GM21619 (cell line): ENCODE measurements around the gene TEDC1.

Experiments
- ATAC-seq: cut with Tn5 transposase; IDR thresholded peaks from one replicate; pipeline ENCODE4 v1.9.1; 2021; ENCODE audit not compliant: unreplicated experiment

TEDC1 gene, protein sequence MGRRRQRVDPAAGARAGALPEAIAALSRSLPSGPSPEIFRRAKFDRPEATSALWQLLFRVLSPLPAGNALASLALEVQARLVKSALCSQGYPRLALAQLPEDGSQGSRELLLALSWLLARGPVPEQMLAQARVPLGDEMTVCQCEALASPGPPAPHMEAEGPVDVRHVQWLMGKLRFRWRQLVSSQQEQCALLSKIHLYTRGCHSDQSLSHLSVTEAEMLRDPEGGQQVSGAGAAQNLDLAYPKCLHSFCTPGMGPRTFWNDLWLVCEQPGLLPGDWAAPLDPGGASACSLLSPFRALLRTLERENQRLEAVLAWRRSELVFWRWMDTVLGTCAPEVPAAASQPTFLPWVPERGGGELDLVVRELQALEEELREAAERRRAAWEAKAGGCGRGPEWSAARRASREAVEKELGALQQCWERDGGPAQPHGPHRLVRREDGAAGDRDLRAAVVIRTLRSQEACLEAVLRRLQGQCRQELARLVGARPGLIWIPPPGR

DNA sequence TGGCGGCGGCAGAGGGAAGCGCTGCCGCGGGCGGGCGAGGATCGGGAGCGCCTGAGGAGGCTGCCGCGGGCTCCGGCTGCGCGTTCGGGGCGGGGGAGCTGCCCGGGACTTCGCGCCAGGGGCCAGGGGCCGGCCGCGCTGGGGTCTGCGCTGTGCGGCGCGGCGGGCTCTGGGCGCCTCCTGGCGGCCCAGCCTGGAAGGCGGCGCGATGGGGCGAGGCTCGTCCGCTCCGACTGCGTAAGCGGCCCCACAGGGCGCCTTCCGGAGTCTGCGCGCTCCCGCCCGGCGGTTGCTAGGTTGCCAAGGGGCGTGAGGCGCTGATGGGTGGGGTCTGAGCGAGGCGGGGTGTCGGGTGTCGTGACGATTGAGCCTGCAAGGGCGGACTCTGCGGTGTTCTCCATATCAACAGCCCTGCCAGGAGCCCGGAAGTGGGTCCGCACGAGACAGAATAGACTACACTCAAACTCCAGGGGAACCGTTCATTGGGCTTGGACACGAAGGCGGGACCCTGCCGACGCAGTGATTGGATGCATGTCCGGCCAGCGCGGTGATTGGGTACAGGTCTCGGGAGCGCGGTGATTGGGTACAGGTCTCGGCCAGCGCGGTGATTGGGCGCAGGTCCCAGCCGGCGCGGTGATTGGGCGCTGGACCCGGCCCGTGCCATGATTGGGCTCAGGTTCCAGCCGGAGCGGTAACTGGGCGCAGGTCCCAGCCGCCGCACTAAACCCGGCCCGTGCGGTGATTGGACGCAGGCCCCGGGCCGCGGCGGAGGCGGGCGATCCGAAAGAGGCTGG, at the start of gene TEDC1:
TSS of gene TEDC1 (plus strand) at position 675 of the 794 bp plus-strand sequence. CDS start 130 bp downstream, outside the sequence.
- peak; percentile 58 for ATAC-seq

DNA sequence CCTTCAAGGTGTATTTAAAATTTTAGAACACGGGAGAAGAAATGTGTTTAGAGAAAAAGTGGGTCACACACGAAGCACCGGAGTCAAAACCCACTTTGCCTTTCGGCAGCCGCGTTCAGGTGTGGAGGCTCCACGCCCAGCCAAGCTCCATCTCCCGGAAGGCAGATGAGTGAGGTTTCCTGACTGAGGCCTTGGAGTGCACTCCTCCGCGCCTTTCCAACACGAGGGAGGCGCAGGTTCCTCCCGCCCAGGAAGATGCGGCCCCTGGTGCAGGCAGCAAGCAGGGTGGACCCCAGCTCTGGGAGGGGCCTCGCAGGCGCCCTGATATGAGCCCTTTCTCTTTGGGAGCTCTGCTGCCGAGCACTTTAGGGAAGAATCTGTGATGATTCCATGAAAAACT, 48.9 kb upstream of the TEDC1 start:
- ATAC-seq: no peak

DNA sequence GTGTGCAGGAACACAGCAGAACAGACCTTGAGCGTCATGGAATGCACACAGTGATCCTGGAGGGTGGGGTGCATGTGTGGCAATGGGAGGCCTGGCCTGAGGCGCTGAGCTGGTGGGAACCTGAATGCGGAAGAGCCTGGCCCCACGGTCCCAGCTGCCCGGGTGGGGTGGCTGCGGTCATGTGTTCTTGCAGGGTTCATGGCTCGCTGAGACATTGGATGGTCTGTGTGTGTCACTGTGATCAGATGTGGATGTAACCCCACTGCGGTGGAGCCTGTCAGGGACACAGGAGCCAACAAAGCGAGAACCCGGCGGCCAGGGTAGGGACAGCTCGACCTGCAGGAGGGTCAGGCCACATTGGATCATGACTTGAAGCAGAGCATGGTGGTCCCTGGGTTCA, 48.2 kb upstream of the TEDC1 start:
- ATAC-seq: no peak

DNA sequence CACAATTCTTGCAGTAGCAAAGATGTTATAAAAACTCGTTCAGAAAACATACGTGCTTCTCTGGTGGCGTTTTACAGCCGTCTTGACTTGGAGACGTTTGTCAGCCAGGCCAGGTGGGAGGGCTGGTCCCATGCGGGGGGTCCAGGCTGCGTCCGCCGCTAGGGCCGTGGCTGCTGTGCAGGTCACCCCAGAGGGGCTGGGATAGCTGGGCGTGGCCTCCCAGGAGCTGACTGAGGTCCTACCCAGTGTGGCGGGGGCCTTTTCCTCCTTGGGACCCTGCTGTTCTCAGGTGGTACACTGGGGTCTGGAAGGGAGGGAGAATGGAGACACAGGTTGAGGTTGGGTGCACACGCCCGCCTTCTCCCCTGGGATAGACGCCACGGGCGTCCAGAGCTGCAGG, 46.2 kb upstream of the TEDC1 start:
- no peak for ATAC-seq

DNA sequence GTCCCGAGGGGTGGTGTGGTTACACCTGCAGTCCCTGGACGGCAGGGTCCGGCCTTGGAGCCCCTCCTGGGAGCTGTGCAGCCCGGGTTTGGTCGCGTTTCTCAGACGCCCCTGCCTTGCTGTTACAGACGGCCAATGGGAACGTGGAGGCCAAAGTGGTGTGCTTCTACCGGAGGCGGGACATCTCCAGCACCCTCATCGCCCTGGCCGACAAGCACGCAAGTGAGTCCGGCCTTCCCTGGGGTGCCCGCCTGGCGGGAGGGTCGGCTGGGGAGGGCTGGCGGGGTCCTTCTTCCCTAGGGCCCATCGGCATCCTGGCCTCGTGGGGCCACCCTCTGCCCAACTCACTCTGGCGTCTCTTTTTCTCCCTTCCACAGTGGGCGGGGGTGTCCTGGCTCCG, 45.8 kb upstream of the TEDC1 start:
- no peak for ATAC-seq

DNA sequence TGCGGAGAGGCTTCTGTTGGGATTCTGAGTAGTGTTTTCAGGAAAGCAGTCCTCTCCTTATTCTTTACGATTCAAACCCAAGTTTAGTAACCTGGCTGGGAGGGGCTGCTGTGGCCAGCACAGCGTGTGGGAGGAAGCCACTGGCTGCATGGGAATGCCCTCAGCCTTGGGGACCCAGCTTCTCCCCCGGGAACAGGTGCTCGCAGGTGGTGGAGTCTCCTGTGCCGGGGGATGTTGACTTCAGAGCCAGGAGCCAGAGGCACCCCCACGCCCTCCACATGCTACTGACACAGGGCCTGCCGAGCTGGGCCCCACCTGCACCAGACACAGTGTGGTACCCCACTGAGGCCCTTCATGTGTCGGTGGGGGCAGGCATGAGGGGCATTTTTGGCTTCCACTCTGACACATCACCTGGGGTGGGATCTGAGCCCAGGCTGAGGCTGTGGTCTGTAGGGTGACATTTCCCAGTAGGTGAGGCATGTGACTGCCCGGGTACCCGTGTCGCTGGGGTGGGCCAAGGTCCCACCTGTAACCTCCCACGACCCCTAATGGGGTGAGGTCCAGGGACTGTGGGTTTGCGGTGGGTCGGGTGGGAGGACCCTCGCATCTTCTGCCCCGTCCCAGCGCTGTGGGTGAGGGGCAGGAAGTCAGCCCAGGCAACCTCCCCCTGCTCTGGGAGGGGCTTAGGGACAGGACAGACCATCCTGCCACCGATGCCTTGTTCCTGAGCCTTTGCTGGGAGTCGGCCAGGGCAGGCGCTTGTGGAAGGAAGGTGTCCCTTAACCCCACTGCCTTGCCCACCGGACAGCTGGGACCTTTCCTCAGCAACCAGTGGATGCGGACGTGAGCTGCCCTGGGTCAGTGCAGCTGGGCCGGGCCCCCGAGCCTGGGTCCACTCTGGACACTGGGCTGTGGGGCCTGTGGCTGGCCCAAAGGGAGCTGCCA, 44.9 kb upstream of the TEDC1 start:
- no peak for ATAC-seq

DNA sequence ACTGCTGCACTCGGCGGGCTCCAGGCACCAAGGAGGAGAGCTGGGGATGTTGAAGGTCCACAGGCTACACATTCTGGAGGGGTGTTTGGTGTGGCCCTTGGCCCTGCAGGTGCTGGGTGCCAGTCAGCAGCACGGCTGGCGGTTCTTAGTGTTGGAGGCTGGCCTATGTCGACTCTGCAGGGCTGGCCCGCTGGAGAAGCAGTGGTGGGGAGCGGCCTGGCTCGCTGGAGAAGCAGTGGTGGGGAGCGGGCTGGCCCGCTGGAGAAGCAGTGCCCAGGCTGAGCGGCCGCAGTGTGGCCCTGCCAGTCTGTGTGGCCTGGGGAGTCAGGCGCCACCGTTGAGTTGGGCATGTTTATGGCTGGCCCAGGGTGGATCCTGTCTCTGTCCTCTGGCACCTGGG, 44.1 kb upstream of the TEDC1 start:
- no peak for ATAC-seq

DNA sequence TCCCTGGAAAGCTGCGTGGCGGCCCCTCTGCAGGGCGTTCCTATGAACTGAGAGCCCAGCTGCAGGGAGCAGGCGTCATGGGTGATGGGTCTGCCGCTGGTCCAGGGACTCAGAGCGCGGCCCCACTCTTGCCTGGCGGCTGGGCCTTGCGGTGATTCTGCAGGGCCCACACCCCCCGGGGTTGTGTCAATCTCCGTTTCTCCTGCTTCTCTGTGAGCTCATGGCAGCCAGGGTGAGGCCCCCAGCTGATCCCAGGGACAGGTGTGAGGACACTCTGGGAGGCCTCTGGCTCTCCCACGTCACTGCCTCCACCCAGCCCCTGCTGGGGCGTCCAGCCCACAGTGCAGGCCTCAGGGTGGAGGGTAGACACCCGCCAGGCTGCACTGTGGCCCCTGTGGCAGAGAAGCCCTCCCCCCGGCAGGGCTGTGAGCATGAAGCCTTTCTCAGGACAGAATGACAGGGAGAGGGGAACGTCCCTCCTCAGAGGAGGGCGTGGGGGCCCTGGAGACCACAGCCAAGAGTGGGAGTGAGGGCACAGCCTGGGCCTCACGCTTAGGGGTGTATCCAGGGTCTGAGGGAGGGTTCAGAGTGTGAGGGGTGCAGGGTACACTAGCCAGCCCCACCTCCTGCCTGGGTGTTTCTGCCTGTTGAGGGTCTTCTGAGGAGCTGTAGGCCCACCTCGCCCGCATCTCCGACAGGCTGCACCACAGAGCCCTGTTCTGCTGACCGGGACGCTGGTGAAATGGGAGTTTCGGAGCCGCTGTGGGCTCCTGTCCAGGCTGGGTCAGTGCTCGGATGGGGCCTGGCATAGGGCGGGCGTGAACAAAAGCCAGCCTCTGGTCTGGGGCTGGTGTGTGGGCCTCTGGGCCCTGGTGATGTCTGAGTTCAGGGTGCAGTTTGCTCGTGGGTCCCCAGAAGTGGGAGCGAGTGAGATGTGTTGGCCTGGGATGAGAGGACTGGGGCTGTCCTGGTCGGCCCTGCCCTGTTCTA, 43.1 kb upstream of the TEDC1 start:
- ATAC-seq: no peak

DNA sequence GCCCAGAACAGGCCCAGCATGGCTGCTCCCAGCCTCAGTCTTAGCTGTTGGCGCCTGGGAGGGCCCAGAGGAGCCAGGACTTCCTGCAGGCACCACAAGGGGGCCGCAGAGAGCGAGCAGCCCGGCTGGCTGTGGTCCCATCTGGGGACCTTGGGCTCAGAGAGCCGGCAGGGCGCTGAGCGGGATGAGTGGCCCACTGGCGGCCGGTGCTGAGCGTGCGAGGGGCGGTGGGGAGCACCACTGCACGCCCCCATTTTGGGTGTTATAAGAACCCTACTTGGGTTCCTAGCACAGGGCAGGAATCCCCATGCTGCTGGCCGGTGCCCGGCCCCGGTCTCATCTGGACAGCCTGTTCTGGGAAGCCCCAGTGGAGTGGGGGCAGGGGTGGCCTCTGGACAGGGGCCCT, 42.3 kb upstream of the TEDC1 start:
- peak; percentile 48 for ATAC-seq

DNA sequence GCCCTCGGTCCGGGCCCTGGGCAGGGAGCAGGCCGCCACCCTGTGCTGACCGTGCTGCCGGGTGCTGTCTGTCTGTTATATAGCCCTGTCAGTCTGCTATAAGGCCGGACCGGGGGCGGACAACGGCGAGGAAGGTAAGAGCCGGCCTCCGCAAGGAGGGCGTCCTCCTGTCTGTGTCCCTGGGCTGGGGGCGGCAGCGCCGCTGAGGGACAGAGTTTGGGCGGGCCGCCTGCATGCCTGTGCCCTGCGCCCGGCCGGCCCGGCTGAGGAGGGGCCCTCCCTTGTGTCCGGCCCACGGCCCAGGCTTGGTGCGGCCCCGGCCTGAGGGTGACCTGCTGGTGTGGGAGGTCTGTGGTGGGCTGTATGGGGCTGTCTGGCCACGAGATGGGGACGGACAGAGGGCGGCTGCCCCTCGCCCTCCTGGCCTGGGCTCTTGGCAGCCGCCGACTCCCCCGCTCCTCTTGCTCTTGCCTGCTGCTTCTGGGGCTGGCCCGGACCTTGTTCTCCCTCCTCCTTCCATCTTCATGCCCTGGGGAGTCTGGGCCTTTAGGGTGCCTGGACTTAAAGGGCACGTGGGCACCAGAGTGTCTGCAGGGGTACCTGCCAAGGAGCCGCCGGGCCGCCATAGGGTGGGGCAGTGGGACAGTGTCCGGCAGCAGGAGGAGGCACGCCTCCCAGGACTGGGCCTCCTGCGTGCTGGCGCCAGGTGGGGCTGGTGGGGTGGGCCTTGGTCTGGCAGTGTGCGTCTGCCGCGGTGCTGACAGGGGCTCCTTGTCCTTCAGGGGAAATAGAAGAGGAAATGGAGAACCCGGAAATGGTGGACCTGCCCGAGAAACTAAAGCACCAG, 41.5 kb upstream of the TEDC1 start:
- ATAC-seq: no peak

DNA sequence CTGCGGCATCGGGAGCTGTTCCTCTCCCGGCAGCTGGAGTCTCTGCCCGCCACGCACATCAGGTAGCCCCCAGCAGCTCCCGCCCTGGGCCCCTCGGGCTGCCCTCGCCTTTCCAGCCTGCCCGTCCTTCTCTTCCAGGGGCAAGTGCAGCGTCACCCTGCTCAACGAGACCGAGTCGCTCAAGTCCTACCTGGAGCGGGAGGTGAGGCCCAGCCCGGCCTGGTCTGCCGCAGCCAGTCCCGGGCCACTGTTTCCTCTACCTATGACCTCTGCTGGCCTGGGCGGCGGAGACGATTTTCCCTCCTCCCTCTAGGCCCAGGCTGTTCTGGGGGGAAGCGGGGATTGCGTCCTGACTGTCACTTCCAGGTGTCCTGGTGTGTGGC, 40.9 kb upstream of the TEDC1 start:
- no peak for ATAC-seq

DNA sequence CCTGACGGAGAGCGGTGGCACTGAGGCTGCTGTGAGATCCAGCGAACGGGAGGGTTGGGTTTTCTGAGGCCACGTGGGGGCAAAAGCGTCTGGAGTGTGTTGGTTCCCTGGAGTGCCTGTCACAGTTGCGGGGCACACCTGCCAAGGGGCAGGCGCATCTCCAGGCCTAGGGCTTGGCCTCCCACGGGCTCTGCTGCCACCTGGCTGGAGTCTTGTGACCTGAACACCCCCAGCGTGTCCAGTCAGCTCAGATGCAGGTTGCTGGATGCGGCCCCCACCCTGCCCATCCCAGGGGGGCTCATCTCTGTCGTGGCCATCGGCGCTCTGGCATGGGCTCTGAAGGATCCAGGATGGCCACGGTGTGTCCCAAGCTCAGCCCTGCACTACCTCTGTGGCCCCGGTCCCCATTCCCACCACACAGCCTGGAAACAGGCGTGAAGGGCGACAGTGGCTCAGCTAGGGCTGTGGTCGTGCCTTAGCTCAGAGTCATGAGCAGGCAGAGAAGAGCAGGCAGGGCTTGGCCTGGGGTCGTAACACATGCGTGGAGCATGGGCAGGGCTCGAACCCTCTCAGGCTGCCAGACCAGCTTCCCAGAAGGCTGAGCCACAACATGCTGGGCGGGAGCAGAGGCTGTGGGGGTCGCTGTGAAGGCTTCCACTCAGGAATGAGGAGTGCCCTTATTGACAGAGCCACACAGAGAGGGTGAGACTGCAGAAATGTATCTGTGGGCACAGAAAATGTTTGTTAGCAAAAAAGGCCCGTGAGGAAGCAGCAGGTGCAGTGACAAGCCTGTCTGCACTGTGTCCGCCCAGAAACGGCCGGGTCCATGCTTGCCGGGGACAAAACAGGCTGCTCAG, 40.0 kb upstream of the TEDC1 start:
- no peak for ATAC-seq

DNA sequence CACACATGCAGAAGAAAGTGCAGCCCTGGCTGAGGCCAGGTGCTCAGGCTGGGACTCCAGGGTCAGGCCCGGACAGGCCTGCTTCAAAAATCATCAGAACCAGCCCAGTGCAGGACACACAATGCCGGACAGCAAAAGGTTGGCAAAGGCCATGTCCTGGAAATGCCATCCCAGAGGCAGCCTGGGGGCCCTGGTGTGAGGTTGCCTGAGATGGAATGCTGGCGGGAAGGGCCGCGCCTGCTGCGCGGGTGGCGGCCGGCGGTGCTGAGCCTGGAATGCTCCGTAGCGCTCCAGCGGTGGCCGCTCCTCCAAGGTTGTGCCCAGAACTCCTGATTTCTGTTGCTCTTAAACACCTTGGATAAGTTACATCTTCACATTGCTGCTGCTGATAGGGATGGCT, 38.1 kb upstream of the TEDC1 start:
- ATAC-seq: no peak

DNA sequence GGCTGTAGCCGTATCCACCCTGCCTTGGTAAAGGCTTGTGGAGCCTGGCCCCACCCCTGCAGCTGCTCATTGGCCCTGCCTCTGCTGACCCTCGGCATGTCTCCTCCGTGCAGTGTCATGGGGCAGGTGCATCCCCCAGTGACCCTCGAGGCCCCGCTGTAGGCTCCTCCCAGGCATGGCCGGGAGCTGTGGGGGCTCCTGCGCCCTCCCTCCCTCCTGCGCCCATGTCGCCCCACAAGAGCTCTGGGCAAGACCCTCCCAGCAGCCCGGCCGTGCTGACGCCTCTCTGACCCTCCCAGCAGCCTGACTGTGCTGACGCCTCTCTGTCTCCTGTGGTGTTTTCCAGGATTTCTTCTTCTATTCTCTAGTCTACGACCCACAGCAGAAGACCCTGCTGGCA, 37.2 kb upstream of the TEDC1 start:
- no peak for ATAC-seq

DNA sequence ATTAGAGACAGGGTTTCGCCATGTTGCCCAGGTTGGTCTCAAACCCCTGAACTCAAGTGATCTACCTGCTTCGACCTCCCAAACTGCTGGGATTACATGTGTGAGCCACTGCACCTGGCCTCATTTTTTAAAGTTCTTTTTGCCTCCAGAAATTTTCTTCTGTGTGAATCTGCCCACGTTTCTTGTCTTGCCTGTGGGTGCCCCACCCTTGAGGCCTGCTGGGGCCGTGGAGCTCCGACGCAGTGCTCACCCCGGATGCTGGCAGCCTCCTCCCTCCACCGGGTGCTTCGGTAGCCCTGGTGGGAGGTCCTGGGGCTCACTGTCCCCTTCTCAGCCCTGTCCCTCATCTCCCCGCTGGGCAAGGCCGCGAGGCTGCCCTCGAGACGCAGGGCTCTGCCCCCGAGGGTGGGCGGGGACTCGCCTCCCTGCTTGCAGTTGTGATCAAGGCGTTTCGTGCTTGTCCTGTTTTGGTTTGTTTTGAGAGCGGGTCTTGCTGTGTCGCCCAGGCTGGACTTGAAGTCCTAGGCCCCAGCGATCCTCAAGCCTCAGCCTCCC, 35.9 kb upstream of the TEDC1 start:
- ATAC-seq: no peak

DNA sequence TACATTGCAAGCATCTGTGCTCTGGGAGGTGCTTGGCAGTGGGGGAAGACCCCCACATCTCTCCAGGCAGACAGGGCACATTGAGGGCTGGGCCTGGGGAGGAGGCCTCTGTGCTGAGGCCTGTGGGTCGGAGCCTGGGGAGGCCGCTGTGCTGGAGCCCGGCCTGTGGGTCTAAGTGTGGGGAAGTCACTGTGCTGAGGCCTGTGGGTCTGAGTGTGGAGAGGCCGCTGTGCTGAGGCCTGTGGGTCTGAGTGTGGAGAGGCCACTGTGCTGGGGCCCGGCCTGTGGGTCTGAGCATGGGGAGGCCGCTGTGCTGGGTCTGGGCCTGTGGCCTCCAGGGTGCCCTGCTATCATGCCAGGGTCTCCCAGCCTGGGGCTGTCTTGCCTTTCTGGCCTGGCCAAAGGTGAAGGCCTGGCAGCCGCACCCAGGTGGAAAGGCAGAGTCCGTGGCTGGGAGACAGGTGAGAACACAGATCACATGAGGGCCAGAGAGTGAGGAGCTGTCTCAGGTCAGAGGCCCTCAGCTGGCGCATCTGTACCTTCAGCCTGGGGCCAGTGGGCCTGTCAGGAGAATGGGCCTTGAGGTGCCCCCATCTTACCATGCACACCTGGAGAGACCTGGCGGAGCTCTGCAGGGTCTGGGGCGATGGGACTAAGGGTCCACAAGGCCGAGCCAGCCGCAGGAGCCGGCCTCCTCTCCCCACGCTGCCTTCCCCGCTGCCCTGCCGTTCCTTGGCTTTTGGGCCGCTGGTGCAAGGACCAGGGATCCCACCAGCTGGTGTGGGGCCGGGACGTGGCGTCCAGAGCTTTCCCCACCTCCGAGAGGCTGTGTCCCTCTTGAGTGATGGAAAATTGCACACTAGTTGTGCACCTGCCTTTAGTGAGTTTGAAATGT, 35.0 kb upstream of the TEDC1 start:
- ATAC-seq: no peak
